Body of pancreas (tissue), 4 donors: ENCODE results near the gene CCN6. TPM values are rescaled to one million over a fixed set of nuclear protein-coding genes. Genes with fewer than 3 reads are reported as not detected.

Source experiments
- ATAC-seq: fragments of 150-250 bp; one replicate; pipeline ENCODE4 v1.9.1; 2016
- DNase-seq, 4 donors: peaks; one replicate each; pipeline ENCODE4 v3.0.0-alpha.2; 2019
- H3K27ac ChIP-seq, 4 donors: fragments of 200-600 bp; sonication (generic); 1 replicate in 3 of 4; 2 replicates in 1 of 4; pipeline versions ENCODE4 v1.5.1 to v1.6.1; 2016 to 2019; ENCODE audit warnings: mild to moderate bottlenecking in 1 of 4, mixed read lengths in 1 of 4, moderate library complexity in 1 of 4
- H3K27me3 ChIP-seq, 2 donors: fragments of 200-600 bp; sonication (generic); one replicate each; pipeline ENCODE4 v1.6.0; 2016; ENCODE audit warnings: mild to moderate bottlenecking in 1 of 2
- H3K36me3 ChIP-seq, 2 donors: fragments of 200-600 bp; sonication (generic); replicated peaks in 1 of 2; 2 replicates each; pipeline ENCODE4 v1.5.1; 2016; ENCODE audit warnings: low read depth in 2 of 2; ENCODE audit not compliant: insufficient read depth in 1 of 2
- H3K4me1 ChIP-seq: fragments of 200-600 bp; sonication (generic); one replicate; pipeline ENCODE4 v1.6.0; 2016
- H3K4me3 ChIP-seq, 2 donors: fragments of 200-600 bp; sonication (generic); 1 replicate in 1 of 2; 2 replicates in 1 of 2; pipeline ENCODE4 v1.5.1; 2016 to 2019
- H3K9me3 ChIP-seq, 3 donors: fragments of 200-600 bp; sonication (generic); 1 replicate in 2 of 3; 2 replicates in 1 of 3; pipeline ENCODE4 v1.5.1; 2016
- CTCF ChIP-seq, 7 experiments: fragments of 450-650 bp in 4 of 7; fragments of 200-600 bp in 3 of 7; sonication (generic) in 3 of 7; IDR thresholded peaks; one replicate each; pipeline ENCODE4 v1.5.1; 2016 to 2019; ENCODE audit warnings: antibody characterized with exemption in 7 of 7
- POLR2A ChIP-seq, 3 donors: fragments of 450-650 bp; IDR thresholded peaks; one replicate each; pipeline ENCODE4 v1.6.1; 2016; ENCODE audit warnings: antibody characterized with exemption in 3 of 3, mild to moderate bottlenecking in 2 of 3
- WGBS, 2 donors: methylation state at CpG; one replicate each; pipeline ENCODE4 v1.1.5; 2017; 5-methylcytosine and 5-hydroxymethylcytosine counted together
- intact Hi-C: fragments of 100-400 bp; cut with DNase I; formaldehyde crosslinking; loops from one replicate; pipeline ENCODE4 v1.15.1; 2023
- total RNA-seq, 2 donors: library from RNA; depleted of rRNA; stranded (reverse); fragments of >200 nt; gene quantifications; one replicate each; pipeline ENCODE4 v1.1.0, GENCODE V29; 2016

The CCN6 gene
- total RNA-seq, result not detected

- TF ChIP-seq POLR2A (IDR thresholded peaks at IDR 0.05) (no peak), CTCF (IDR thresholded peaks at IDR 0.05) (no peak)
- no peak for DNase-seq
- intact Hi-C loops, result no loop called here
- no peak for ATAC-seq
- no peaks in the 10 kb centered on the region for H3K9me3 ChIP-seq
- no peak within 1 kb of the TSS for H3K27ac ChIP-seq
- WGBS, 2 donors, result 74 to 75% methylated on average over 12 of the region's 12 CpGs
- no peaks in the 10 kb centered on the region for H3K36me3 ChIP-seq
- no peaks in the 10 kb centered on the region for H3K27me3 ChIP-seq
- H3K4me3 ChIP-seq, result no peak within 1 kb of the TSS
- no peaks in the 10 kb centered on the region for H3K4me1 ChIP-seq
Measured at GRCh38 chr6:112054001-112054400, at the start of gene CCN6. Gene CCN6, plus strand, starts transcription at chr6:112054104. Its CDS starts 254 bp downstream, at chr6:112054358.

DNA sequence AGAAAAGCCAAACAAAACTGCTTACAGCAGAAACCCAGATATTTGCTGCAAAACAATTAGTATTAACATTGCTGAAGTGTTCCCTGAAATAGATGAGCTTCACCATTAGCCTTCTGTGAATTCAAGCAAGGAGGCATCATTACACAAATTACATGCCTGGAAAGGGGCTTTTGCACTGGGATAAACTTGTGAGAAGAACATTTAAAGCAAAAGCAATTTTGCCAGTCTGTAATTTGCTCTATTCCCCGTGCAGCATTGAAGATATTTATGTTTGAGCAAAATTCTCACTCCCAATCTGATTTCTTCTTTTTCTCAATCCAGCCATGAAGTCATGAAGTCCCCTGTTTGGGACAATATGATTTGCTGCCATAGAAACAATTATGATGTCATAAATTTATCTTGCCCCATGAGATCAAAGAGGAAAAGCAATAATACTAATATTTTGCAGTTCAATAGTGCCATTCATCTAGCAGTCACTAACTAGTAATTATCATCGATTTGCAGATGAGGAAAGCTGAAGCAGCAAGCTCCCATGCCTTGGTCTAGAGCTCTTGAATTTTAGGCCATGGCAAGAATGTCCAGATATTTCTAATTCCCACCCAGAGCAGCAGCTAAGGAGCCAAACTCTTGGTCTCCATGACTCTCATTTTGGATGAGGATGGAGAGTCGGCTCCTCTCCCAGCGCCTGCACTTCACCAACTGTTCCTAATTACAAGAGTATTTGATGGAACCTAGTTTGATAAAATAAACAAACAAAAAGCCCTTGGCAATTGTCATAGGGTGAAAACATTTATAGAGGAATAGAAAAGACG is 49.5 kb upstream of the CCN6 start:
- H3K36me3 ChIP-seq, result no peaks in the 10 kb centered on the region
- no peaks in the 10 kb centered on the region for H3K9me3 ChIP-seq
- no peak for ATAC-seq
- no peak for DNase-seq
- no peak overlapping the region for H3K4me3 ChIP-seq
- no peak for TF ChIP-seq CTCF (IDR thresholded peaks at IDR 0.05)
- TF ChIP-seq POLR2A (IDR thresholded peaks at IDR 0.05), result no peak
- intact Hi-C loops, result no loop called here
- H3K27ac ChIP-seq, result no peak overlapping the region
- H3K27me3 ChIP-seq, result no peaks in the 10 kb centered on the region
- no peaks in the 10 kb centered on the region for H3K4me1 ChIP-seq
- whole genome bisulfite sequencing, 2 donors, result 64 to 66% methylated on average over 5 of the region's 5 CpGs

- Histone ChIP-seq H3K4me1 (no peaks in the 10 kb centered on the region), H3K4me3 (no peak overlapping the region), H3K27ac (no peak overlapping the region), H3K27me3 (no peaks in the 10 kb centered on the region), H3K36me3 (no peaks in the 10 kb centered on the region), H3K9me3 (no peaks in the 10 kb centered on the region)
- DNase-seq (no peak), ATAC-seq (no peak)
- no peak for TF ChIP-seq POLR2A (IDR thresholded peaks at IDR 0.05)
- 38 to 56% methylated on average over 1 of the region's 1 CpG for WGBS, 2 donors
- intact Hi-C loops, result no loop called here
Measured at GRCh38 chr6:112005013-112005371, 48.9 kb upstream of the CCN6 start.

DNA sequence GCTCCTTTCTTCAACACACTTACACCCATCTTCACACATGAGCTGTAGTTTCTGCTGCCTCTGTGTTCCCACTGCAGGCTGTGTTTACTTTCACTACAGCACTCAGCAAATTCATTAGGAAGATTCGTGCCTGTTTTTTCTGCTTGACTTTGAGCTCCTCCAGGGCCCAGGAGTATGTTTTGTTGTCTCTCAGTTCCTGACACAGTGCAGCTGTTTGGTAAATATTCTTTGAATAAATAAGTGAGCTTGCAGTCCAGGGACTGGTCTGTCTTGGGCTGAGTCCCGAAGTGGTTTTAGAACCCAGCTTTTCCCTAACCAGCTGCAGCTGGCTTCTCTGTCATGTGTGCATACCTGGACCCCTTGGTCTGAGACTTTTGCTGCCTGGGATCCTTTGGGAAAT is 46.6 kb upstream of the CCN6 start:
- ATAC-seq, result peak; percentile 33

GRCh38 chr6:112007805-112008204 is 46.1 kb upstream of the CCN6 start:
- ATAC-seq (no peak), DNase-seq (peak in 1 of 4 donors; percentile 61)
- H3K27me3 ChIP-seq, result no peaks in the 10 kb centered on the region
- TF ChIP-seq CTCF (IDR thresholded peaks at IDR 0.05) (no peak), POLR2A (IDR thresholded peaks at IDR 0.05) (no peak)
- no peak overlapping the region for H3K4me3 ChIP-seq
- peak overlapping the region in 1 of 4 donors; percentile 9 for H3K27ac ChIP-seq
- WGBS, 2 donors, result 62 to 75% methylated on average over 3 of the region's 3 CpGs
- H3K4me1 ChIP-seq, result no peaks in the 10 kb centered on the region
- no peaks in the 10 kb centered on the region for H3K36me3 ChIP-seq
- intact Hi-C loops, result no loop called here
- no peaks in the 10 kb centered on the region for H3K9me3 ChIP-seq

More for the DNA sequence above, 46.6 kb upstream of the CCN6 start:
- Histone ChIP-seq H3K9me3 (no peaks in the 10 kb centered on the region), H3K27me3 (no peaks in the 10 kb centered on the region), H3K4me3 (no peak overlapping the region), H3K27ac (peak overlapping the region in 1 of 4 donors; percentile 9), H3K36me3 (no peaks in the 10 kb centered on the region), H3K4me1 (no peaks in the 10 kb centered on the region)
- intact Hi-C loops, result no loop called here
- no peak for TF ChIP-seq CTCF (IDR thresholded peaks at IDR 0.05)
- TF ChIP-seq POLR2A (IDR thresholded peaks at IDR 0.05), result no peak
- 22 to 38% methylated on average over 2 of the region's 2 CpGs for WGBS, 2 donors
- DNase-seq, result no peak
